Measurements from ENCODE around the gene CDC73.

Gene CDC73

GRCh38 chr1:193303849-193304248, 182.0 kb downstream of the CDC73 start:
- no peak for DNase-seq

All from GDM1 (cell line).